CD4-positive, alpha-beta T cell treated with Interleukin-17A for 1 hour (primary cell): ENCODE data around the gene LCN9.

Experiments used
- DNase-seq: peaks from one replicate; pipeline ENCODE4 v3.0.0-alpha.2; 2020

Gene LCN9

GRCh38 chr9:135673941-135674340 is 10.8 kb downstream of the LCN9 start:
- DNase-seq = no peak

- DNase-seq = no peak
Observed at GRCh38 chr9:135674977-135675376, 11.9 kb downstream of the LCN9 start.

GRCh38 chr9:135676891-135677290 is 13.8 kb downstream of the LCN9 start:
- DNase-seq = no peak

GRCh38 chr9:135677641-135678168 is 14.6 kb downstream of the LCN9 start:
- no peak for DNase-seq

- no peak for DNase-seq
Observed at GRCh38 chr9:135678236-135679017, 15.3 kb downstream of the LCN9 start.

GRCh38 chr9:135680056-135680455 is 16.9 kb downstream of the LCN9 start:
- no peak for DNase-seq

- DNase-seq = no peak
Observed at GRCh38 chr9:135681161-135681560, 18.1 kb downstream of the LCN9 start.

GRCh38 chr9:135683401-135684034 is 20.4 kb downstream of the LCN9 start:
- DNase-seq = no peak

GRCh38 chr9:135684691-135685090 is 21.6 kb downstream of the LCN9 start:
- no peak for DNase-seq

GRCh38 chr9:135687216-135687615 is 24.1 kb downstream of the LCN9 start:
- DNase-seq = no peak

GRCh38 chr9:135689011-135689410 is 25.9 kb downstream of the LCN9 start:
- DNase-seq = no peak

GRCh38 chr9:135690836-135691570 is 27.9 kb downstream of the LCN9 start:
- no peak for DNase-seq

- no peak for DNase-seq
Observed at GRCh38 chr9:135692410-135692809, 29.3 kb downstream of the LCN9 start.

GRCh38 chr9:135693265-135693664 is 30.2 kb downstream of the LCN9 start:
- DNase-seq = no peak

GRCh38 chr9:135693771-135694170 is 30.7 kb downstream of the LCN9 start:
- DNase-seq = no peak

GRCh38 chr9:135694414-135694813 is 31.3 kb downstream of the LCN9 start:
- no peak for DNase-seq

GRCh38 chr9:135695036-135695435 is 31.9 kb downstream of the LCN9 start:
- DNase-seq = no peak

- DNase-seq = no peak
Observed at GRCh38 chr9:135695642-135696041, 32.5 kb downstream of the LCN9 start.

GRCh38 chr9:135696446-135696845 is 33.3 kb downstream of the LCN9 start:
- DNase-seq = no peak

- DNase-seq = no peak
Observed at GRCh38 chr9:135697226-135697625, 34.1 kb downstream of the LCN9 start.

- DNase-seq = no peak
Observed at GRCh38 chr9:135698236-135698635, 35.1 kb downstream of the LCN9 start.

GRCh38 chr9:135698767-135699166 is 35.7 kb downstream of the LCN9 start:
- no peak for DNase-seq

GRCh38 chr9:135699440-135699839 is 36.3 kb downstream of the LCN9 start, which contains the start of gene SOHLH1:
Gene SOHLH1 (minus strand): TSS chr9:135699481. CDS start chr9:135699467, 14 bp downstream.
- no peak for DNase-seq

GRCh38 chr9:135700525-135700924 is 37.4 kb downstream of the LCN9 start:
- no peak for DNase-seq
